Chondrocyte (in vitro differentiated cells): ENCODE results near the gene ATL2. TPM values are rescaled to one million over a fixed set of nuclear protein-coding genes. Genes with fewer than 3 reads are reported as not detected.

Experiments used
- DNase-seq: peaks from one replicate; pipeline ENCODE4 v3.0.0; 2021; ENCODE audit warnings: mixed read lengths, low spot score
- H3K27ac Mint-ChIP-seq: one replicate; pipeline ENCODE4 v1.8.0; 2021; ENCODE audit warnings: mild to moderate bottlenecking, moderate library complexity, mixed read lengths; ENCODE audit not compliant: unreplicated experiment
- H3K27me3 Mint-ChIP-seq: 2 replicates; pipeline ENCODE4 v1.8.0; 2021; ENCODE audit warnings: low read depth, mixed read lengths
- H3K36me3 Mint-ChIP-seq: 2 replicates; pipeline ENCODE4 v1.8.0; 2021; ENCODE audit warnings: low read depth, mixed read lengths
- H3K4me1 Mint-ChIP-seq: 2 replicates; pipeline ENCODE4 v1.8.0; 2021; ENCODE audit warnings: low read depth, mild to moderate bottlenecking, mixed read lengths
- H3K4me3 Mint-ChIP-seq: one replicate; pipeline ENCODE4 v1.8.0; 2021; ENCODE audit warnings: mild to moderate bottlenecking, moderate library complexity, mixed read lengths; ENCODE audit not compliant: unreplicated experiment
- H3K9me3 Mint-ChIP-seq: 2 replicates; pipeline ENCODE4 v1.8.0; 2021; ENCODE audit warnings: low read depth, mixed read lengths
- total RNA-seq: library from RNA; stranded (reverse); gene quantifications from 3 replicates; pipeline ENCODE4 v1.2.1, GENCODE V29; 2021
- TF ChIP-seq, protein P1 (sequence below): fragments of 200-600 bp; sonication (generic); IDR thresholded peaks from 2 replicates; pipeline ENCODE4 v1.5.0; 2021; ENCODE audit warnings: antibody characterized with exemption, mild to moderate bottlenecking, moderate library complexity

ATL2 gene
- total RNA-seq, 1 donor from 2014 or later = 34.1 TPM

DNA sequence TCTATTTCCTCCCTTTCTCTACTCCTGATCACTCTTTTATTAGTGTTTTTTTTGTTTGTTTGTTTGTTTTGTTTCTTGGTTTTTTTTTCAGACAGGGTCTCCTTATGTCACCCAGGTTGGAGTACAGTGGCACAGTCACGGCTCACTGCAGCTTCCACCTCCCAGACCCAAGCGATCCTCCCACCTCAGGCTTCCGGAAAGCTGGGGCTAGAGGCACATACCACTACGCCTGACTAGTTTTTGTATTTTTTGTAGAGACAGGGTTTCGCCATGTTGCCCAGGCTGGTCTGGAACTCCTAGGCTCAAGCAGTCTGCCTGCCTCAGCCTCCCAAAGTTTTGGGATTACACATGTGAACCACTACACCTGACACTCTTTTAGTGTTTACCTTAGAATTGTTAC is 122.3 kb downstream of the ATL2 start:
- Mint-ChIP-seq H3K36me3 (no peaks in the 10 kb centered on the region), H3K9me3 (no peaks in the 10 kb centered on the region), H3K4me1 (no peaks in the 10 kb centered on the region), H3K27me3 (no peaks in the 10 kb centered on the region), H3K27ac (no peak overlapping the region), H3K4me3 (no peak overlapping the region)
- DNase-seq = no peak
- TF ChIP-seq, protein P1, sequence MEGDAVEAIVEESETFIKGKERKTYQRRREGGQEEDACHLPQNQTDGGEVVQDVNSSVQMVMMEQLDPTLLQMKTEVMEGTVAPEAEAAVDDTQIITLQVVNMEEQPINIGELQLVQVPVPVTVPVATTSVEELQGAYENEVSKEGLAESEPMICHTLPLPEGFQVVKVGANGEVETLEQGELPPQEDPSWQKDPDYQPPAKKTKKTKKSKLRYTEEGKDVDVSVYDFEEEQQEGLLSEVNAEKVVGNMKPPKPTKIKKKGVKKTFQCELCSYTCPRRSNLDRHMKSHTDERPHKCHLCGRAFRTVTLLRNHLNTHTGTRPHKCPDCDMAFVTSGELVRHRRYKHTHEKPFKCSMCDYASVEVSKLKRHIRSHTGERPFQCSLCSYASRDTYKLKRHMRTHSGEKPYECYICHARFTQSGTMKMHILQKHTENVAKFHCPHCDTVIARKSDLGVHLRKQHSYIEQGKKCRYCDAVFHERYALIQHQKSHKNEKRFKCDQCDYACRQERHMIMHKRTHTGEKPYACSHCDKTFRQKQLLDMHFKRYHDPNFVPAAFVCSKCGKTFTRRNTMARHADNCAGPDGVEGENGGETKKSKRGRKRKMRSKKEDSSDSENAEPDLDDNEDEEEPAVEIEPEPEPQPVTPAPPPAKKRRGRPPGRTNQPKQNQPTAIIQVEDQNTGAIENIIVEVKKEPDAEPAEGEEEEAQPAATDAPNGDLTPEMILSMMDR = no peak

DNA sequence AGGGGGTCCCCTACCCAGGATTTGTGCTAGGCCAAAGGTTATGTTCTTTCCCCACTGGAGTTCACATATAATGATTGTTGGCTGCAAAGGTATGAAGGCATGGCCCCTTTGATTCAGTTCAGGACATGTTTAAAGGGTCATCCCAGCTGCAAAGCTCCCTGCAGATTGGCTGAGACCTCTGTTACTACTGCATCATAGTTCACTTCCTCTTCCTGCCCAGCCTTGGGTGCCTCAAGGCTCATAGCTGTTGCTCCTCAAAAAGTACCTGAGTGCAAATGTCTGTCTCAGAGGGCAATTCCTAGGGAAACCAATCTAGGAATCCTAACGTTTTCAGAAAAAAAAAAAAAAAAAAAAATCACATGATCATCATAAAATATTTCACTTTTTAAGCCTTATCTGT is 125.1 kb downstream of the ATL2 start:
- H3K27ac Mint-ChIP-seq = no peak overlapping the region
- H3K27me3 Mint-ChIP-seq = no peaks in the 10 kb centered on the region
- no peak overlapping the region for H3K4me3 Mint-ChIP-seq
- H3K9me3 Mint-ChIP-seq = no peaks in the 10 kb centered on the region
- H3K4me1 Mint-ChIP-seq = peaks cover 2% of the 10 kb centered on the region
- TF ChIP-seq, protein P1 = no peak
- no peak for DNase-seq
- no peaks in the 10 kb centered on the region for H3K36me3 Mint-ChIP-seq

DNA sequence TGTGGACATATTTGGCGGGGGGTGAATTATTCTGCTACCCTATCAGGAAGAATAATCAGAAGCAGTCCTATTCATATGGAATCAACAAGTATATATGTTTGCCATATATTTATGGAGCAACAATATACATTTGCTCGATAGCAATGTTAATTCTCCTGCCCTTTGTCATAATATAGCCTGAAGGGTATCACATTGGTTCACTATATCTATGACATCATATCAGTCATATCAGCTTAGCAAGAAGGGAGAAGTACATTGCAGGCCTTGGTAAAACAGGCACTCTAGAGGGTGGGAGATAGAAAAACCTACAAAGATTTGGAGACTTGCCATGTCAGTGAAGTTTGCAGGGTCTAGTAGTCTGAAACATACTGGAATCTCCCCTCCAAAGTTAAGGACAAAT is 128.4 kb downstream of the ATL2 start:
- Mint-ChIP-seq H3K4me3 (no peak overlapping the region), H3K4me1 (peaks cover 6% of the 10 kb centered on the region), H3K9me3 (no peaks in the 10 kb centered on the region), H3K36me3 (no peaks in the 10 kb centered on the region), H3K27ac (no peak overlapping the region), H3K27me3 (no peaks in the 10 kb centered on the region)
- no peak for DNase-seq
- TF ChIP-seq, protein P1 = no peak

DNA sequence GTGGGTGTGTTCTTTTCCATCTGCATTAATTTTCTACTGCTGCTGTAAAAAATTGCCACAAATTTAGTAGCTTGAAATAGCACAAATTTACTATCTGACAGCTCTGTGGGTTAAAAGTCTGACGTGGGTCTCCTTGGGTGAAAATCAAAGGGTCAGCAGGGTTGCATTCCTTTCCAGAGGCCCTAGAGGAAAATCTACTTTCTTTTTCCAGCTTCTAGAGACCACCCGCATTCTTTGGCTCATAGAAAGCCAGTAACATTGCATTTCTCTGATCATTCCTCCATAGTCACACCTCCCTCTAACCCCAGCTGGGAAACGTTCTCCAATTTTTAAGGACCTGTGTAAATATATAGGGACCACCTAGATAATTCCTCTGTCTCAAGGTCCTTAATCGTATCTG is 128.8 kb downstream of the ATL2 start:
- TF ChIP-seq, protein P1 = no peak
- H3K9me3 Mint-ChIP-seq = no peaks in the 10 kb centered on the region
- DNase-seq = no peak
- no peak overlapping the region for H3K4me3 Mint-ChIP-seq
- no peaks in the 10 kb centered on the region for H3K36me3 Mint-ChIP-seq
- H3K27me3 Mint-ChIP-seq = no peaks in the 10 kb centered on the region
- H3K27ac Mint-ChIP-seq = no peak overlapping the region
- H3K4me1 Mint-ChIP-seq = peaks cover 6% of the 10 kb centered on the region

DNA sequence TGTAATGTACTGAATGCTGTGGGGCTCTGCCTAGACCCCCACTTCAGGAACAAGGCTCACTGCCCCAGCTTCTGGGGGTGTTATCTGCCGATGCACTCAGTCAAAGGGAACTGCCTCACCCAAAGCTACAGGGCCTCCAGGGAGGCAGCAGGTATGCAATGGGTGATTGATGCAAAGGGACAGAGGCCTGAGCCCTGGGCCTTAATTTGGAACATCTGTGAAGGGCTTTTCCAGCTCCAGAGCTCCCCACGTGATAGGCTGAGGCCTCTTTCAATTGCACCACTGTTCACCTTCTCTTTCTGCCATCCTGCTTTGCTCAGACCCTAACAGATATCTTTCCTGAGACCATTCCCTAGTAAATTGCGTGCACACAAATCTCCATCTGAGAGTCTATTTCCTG is 131.0 kb downstream of the ATL2 start:
- no peak overlapping the region for H3K4me3 Mint-ChIP-seq
- TF ChIP-seq, protein P1 = no peak
- no peaks in the 10 kb centered on the region for H3K36me3 Mint-ChIP-seq
- no peaks in the 10 kb centered on the region for H3K9me3 Mint-ChIP-seq
- no peak for DNase-seq
- no peaks in the 10 kb centered on the region for H3K27me3 Mint-ChIP-seq
- no peak overlapping the region for H3K27ac Mint-ChIP-seq
- H3K4me1 Mint-ChIP-seq = peaks cover 6% of the 10 kb centered on the region
